ENCODE measurements around the gene PNKD. TPM values are rescaled to one million over a fixed set of nuclear protein-coding genes. Genes with fewer than 3 reads are reported as not detected.

PNKD gene
- total and polyA plus RNA-seq, 3 donors from 2014 or later = 79.3 to 90.7 (median 84.2) TPM

DNA sequence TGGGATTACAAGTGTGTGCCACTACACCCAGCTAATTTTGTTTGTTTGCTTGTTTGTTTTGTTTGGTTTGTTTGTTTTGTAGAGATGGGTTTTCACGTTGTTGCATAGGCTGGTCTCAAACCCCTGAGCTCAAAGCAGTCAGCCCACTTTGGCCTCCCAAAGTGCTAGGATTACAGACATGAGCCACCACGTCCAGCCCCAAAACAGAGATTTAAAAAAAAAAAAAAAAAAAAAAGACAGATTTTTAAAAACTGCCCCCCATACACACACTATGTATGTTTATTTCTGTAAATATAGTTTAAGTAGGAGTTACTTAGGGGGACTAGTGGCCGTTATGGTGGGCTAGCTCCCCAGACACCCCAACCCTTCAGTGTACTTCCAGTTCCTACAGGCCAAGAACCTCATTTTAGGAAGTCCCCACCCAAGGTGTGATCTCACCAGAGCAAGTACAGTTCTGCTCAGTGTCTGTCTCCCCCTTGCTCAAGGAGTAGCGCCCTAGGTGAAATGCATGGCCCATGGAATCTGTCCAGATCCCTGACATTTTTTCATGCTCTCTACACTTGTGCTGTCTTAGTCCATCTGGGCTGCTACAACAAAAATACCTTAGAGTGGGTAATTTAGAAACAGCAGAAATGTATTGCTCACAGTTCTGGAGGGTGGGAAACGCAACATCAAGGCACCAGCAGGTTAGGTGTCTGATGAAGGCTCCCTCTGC, 23.6 kb downstream of the PNKD start:
- no peak for TF ChIP-seq POLR2A (IDR thresholded peaks at IDR 0.05)
- TF ChIP-seq, protein P1, sequence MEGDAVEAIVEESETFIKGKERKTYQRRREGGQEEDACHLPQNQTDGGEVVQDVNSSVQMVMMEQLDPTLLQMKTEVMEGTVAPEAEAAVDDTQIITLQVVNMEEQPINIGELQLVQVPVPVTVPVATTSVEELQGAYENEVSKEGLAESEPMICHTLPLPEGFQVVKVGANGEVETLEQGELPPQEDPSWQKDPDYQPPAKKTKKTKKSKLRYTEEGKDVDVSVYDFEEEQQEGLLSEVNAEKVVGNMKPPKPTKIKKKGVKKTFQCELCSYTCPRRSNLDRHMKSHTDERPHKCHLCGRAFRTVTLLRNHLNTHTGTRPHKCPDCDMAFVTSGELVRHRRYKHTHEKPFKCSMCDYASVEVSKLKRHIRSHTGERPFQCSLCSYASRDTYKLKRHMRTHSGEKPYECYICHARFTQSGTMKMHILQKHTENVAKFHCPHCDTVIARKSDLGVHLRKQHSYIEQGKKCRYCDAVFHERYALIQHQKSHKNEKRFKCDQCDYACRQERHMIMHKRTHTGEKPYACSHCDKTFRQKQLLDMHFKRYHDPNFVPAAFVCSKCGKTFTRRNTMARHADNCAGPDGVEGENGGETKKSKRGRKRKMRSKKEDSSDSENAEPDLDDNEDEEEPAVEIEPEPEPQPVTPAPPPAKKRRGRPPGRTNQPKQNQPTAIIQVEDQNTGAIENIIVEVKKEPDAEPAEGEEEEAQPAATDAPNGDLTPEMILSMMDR (IDR thresholded peaks at IDR 0.05) = no peak
- H3K4me1 ChIP-seq = peaks cover 31% of the 10 kb centered on the region
- no peaks in the 10 kb centered on the region for H3K9me3 ChIP-seq
- 58 to 69% methylated on average over 5 of the region's 5 CpGs for WGBS, 2 donors
- no peaks in the 10 kb centered on the region for H3K27me3 ChIP-seq
- H3K36me3 ChIP-seq (ENCODE audit: low read depth, missing control alignments) = no peaks in the 10 kb centered on the region
- DNase-seq = no peak
- H3K4me3 ChIP-seq = no peak overlapping the region
- intact Hi-C loops (cut with DNase I; ENCODE audit: low total_unique reads) = loop anchor here (5.0 kb wide), 1 partner anchor 103 kb away; the partner anchor contains the start of gene CTDSP1
- H3K27ac ChIP-seq = no peak overlapping the region

DNA sequence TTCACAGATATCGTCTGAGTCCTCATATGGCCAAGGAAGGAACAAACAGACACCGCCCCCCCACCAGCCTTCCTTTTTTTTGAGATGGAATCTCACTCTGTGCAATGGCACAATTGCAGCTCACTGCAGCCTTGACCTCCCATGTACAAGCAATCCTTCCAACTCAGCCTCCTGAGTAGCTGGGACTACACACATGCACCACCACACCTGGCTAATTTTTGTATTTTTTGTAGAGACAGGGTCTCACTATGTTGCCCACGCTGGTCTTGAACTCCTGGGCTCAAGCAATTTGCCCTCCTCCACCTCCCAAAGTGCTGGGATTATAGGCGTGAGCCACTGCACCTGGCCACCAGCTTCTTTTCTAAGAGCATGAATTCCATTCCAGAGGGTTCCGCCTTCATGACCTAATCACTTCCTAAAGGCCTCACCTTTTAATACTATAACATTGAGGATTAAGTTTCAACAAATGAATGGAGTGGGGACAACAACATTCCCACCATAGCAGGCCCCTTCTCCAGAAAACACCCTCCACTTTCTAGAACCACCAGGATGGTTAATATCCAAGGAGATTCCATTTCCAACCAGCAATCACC, 24.2 kb downstream of the PNKD start:
- Histone ChIP-seq H3K27ac (no peak overlapping the region), H3K9me3 (no peaks in the 10 kb centered on the region), H3K4me3 (no peak overlapping the region), H3K27me3 (no peaks in the 10 kb centered on the region), H3K36me3 (ENCODE audit: low read depth, missing control alignments) (no peaks in the 10 kb centered on the region), H3K4me1 (peaks cover 31% of the 10 kb centered on the region)
- no peak for TF ChIP-seq POLR2A (IDR thresholded peaks at IDR 0.05)
- TF ChIP-seq, protein P1 (IDR thresholded peaks at IDR 0.05) = no peak
- WGBS, 2 donors = 88 to 91% methylated on average over 5 of the region's 5 CpGs
- DNase-seq = no peak
- intact Hi-C loops (cut with DNase I; ENCODE audit: low total_unique reads) = loop anchor here (5.0 kb wide), 1 partner anchor 103 kb away; the partner anchor contains the start of gene CTDSP1

DNA sequence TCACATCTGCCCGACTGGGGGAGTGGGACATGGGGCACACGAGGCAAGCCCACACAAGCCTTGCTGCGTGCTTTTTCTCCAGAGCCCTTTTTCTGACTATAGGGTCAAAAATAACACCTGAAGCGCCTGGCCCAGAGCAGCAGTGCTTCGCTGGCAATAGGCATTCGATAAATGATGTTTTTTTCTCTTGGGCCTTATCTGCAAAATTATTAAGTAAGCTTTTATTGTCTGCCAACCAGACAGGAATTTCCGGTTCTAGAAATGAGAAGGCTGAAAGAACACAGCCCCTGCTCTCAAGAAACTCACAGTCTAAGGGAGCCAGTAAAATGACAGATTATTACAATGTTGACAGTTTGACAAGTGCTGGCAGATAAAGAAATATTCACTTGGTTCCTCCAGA, 24.7 kb downstream of the PNKD start:
- Histone ChIP-seq H3K4me1 (peaks cover 27% of the 10 kb centered on the region), H3K36me3 (ENCODE audit: low read depth, missing control alignments) (no peaks in the 10 kb centered on the region), H3K9me3 (no peaks in the 10 kb centered on the region), H3K27me3 (no peaks in the 10 kb centered on the region), H3K27ac (no peak overlapping the region), H3K4me3 (no peak overlapping the region)
- DNase-seq = no peak
- WGBS, 2 donors = 67 to 83% methylated on average over 7 of the region's 7 CpGs
- TF ChIP-seq, protein P1 (IDR thresholded peaks at IDR 0.05) = no peak
- no peak for TF ChIP-seq POLR2A (IDR thresholded peaks at IDR 0.05)
- intact Hi-C loops (cut with DNase I; ENCODE audit: low total_unique reads) = no loop called here

DNA sequence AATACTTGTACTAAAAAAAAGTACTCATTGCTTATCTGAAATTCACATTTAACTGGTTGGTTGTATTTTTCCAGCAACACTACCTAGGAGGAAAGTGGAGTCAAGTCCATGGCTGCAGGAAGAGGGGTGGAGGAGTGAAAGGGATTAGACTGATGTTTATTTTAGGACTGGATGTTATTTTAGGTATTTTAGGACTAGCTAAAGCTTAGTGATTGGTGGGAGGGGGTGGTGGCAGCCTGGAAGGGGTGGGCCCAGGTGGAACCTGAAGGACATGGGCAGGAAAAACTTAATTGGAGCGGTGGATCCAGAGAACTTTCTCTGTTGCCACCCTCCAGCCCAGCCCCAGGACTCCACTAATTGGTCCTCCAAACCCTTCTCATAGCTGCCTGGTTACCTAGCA, 25.9 kb downstream of the PNKD start:
- intact Hi-C loops (cut with DNase I; ENCODE audit: low total_unique reads) = no loop called here
- Histone ChIP-seq H3K4me1 (peaks cover 15% of the 10 kb centered on the region), H3K4me3 (no peak overlapping the region), H3K27me3 (no peaks in the 10 kb centered on the region), H3K36me3 (ENCODE audit: low read depth, missing control alignments) (no peaks in the 10 kb centered on the region), H3K9me3 (no peaks in the 10 kb centered on the region), H3K27ac (no peak overlapping the region)
- DNase-seq = no peak
- TF ChIP-seq, protein P1 (IDR thresholded peaks at IDR 0.05) = no peak
- no peak for TF ChIP-seq POLR2A (IDR thresholded peaks at IDR 0.05)
- WGBS, 2 donors = 92 to 95% methylated on average over 1 of the region's 1 CpG
